Stimulated activated CD8-positive, alpha-beta memory T cell treated with anti-CD3 and anti-CD28 coated beads, Interleukin-7, amount 100 ng/mL, for 4 hours (primary cell): Measurements from ENCODE around the gene JMJD8.

Experiments
- DNase-seq, 2 donors: peaks; one replicate each; pipeline ENCODE4 v3.0.0-alpha.2; 2020; ENCODE audit warnings: low read depth in 2 of 2

Gene JMJD8

GRCh38 chr16:661184-661821 lies 22.8 kb downstream of the JMJD8 start:
- DNase-seq = no peak

GRCh38 chr16:660459-661183 lies 23.5 kb downstream of the JMJD8 start:
- peak in 1 of 2 donors; percentile 60 for DNase-seq

GRCh38 chr16:660132-660458 lies 24.0 kb downstream of the JMJD8 start:
- no peak for DNase-seq

GRCh38 chr16:659618-660017 lies 24.5 kb downstream of the JMJD8 start:
- DNase-seq = no peak

- no peak for DNase-seq
These were observed 25.2 kb downstream of the JMJD8 start for GRCh38 chr16:658679-659571.

GRCh38 chr16:657487-657886 lies 26.6 kb downstream of the JMJD8 start:
- DNase-seq = no peak

- no peak for DNase-seq
These were observed 30.1 kb downstream of the JMJD8 start for GRCh38 chr16:654034-654433.

GRCh38 chr16:652454-653305 lies 31.5 kb downstream of the JMJD8 start:
- DNase-seq = no peak

GRCh38 chr16:651844-652243 lies 32.3 kb downstream of the JMJD8 start:
- no peak for DNase-seq

- DNase-seq = no peak
These were observed 34.5 kb downstream of the JMJD8 start for GRCh38 chr16:649631-650030.

GRCh38 chr16:648781-649589 lies 35.1 kb downstream of the JMJD8 start, which contains the start of gene WDR90:
Gene WDR90, plus strand, starts transcription at chr16:649365. Its CDS starts 52 bp downstream, at chr16:649417.
- peak; percentile 83 to 91 for DNase-seq

- DNase-seq = no peak
These were observed 35.9 kb downstream of the JMJD8 start for GRCh38 chr16:648071-648780.

- no peak for DNase-seq
These were observed 36.8 kb downstream of the JMJD8 start for GRCh38 chr16:647173-647902.

- no peak for DNase-seq
These were observed 37.4 kb downstream of the JMJD8 start for GRCh38 chr16:646679-647172.

GRCh38 chr16:645852-646678 lies 38.1 kb downstream of the JMJD8 start:
- DNase-seq = no peak

GRCh38 chr16:644556-644955 lies 39.6 kb downstream of the JMJD8 start:
- no peak for DNase-seq

GRCh38 chr16:643050-643368 lies 41.1 kb downstream of the JMJD8 start:
- no peak for DNase-seq
